HEK293 (cell line): ENCODE data around the gene LYZL1.
A peak's percentile ranks its signal among the peaks of the same experiment; 100 is the strongest.

Experiments used
- CTCF ChIA-PET: fragments of 350-600 bp; formaldehyde crosslinking; extraction: SDS; loops from one replicate; lab custom pipeline; 2021; ENCODE audit warnings: antibody characterized with exemption; lab: Yijun Ruan, JAX
- POLR2A ChIA-PET: fragments of 300-600 bp; formaldehyde crosslinking; extraction: SDS; loops from one replicate; lab custom pipeline; 2020; ENCODE audit warnings: antibody characterized with exemption, inconsistent platforms; lab: Yijun Ruan, JAX
- H3K27ac ChIP-seq: fragments of 200-500 bp; sonication (Bioruptor generic); 2 replicates; pipeline ENCODE4 v1.5.1; 2014; ENCODE audit warnings: low read depth, low read length, control low read depth, inconsistent platforms; ENCODE audit errors: extremely low read depth
- H3K36me3 ChIP-seq, 2 experiments: fragments of 200-500 bp in 1 of 2; sonication (Bioruptor generic) in 1 of 2; 1 replicate in 1 of 2; 2 replicates in 1 of 2; pipeline ENCODE4 v1.5.1; 2014 to 2017; ENCODE audit warnings: inconsistent platforms in 2 of 2, low read length in 2 of 2; ENCODE audit not compliant: control insufficient read depth in 2 of 2, insufficient read depth in 1 of 2
- H3K4me1 ChIP-seq: fragments of 200-500 bp; sonication (Bioruptor generic); 2 replicates; pipeline ENCODE4 v1.5.1; 2014; ENCODE audit warnings: mild to moderate bottlenecking, low read length, inconsistent platforms; ENCODE audit not compliant: control insufficient read depth, insufficient read depth
- H3K4me3 ChIP-seq: 2 replicates; pipeline ENCODE4 v1.5.1; 2011; ENCODE audit warnings: low read depth, mild to moderate bottlenecking, control low read depth, low read length, moderate library complexity
- H3K9me3 ChIP-seq: fragments of 200-500 bp; sonication (Bioruptor generic); 2 replicates; pipeline ENCODE4 v1.5.1; 2014; ENCODE audit warnings: low read depth, low read length, inconsistent platforms; ENCODE audit not compliant: control insufficient read depth, insufficient read depth
- EGR2 ChIP-seq: fragments of 450-650 bp; formaldehyde crosslinking; IDR thresholded peaks from 2 replicates; pipeline ENCODE4 v1.5.1; 2016; ENCODE audit warnings: low read depth, missing biosample characterization, missing genetic modification characterization
- GLIS2 ChIP-seq: fragments of 450-650 bp; formaldehyde crosslinking; IDR thresholded peaks from 2 replicates; pipeline ENCODE4 v1.5.1; 2016; ENCODE audit warnings: missing biosample characterization, missing genetic modification characterization
- OVOL3 ChIP-seq: fragments of 450-650 bp; formaldehyde crosslinking; IDR thresholded peaks from 2 replicates; pipeline ENCODE4 v1.5.1; 2016; ENCODE audit warnings: missing biosample characterization, missing genetic modification characterization
- SCRT1 ChIP-seq: fragments of 450-650 bp; formaldehyde crosslinking; IDR thresholded peaks from 2 replicates; pipeline ENCODE4 v1.5.1; 2016; ENCODE audit warnings: missing biosample characterization, missing genetic modification characterization, borderline replicate concordance
- ZBTB21 ChIP-seq: fragments of 450-650 bp; formaldehyde crosslinking; IDR thresholded peaks from 2 replicates; pipeline ENCODE4 v1.5.1; 2017; ENCODE audit warnings: missing biosample characterization, missing genetic modification characterization
- ZFHX2 ChIP-seq: fragments of 450-650 bp; formaldehyde crosslinking; conservative IDR thresholded peaks from 2 replicates; pipeline ENCODE4 v1.5.1; 2016; ENCODE audit warnings: missing biosample characterization, missing genetic modification characterization
- ZNF37A ChIP-seq: fragments of 450-650 bp; IDR thresholded peaks from 2 replicates; pipeline ENCODE4 v1.5.1; 2018; ENCODE audit warnings: missing biosample characterization, missing genetic modification characterization
- ZNF530 ChIP-seq: fragments of 450-650 bp; formaldehyde crosslinking; IDR thresholded peaks from 2 replicates; pipeline ENCODE4 v1.5.1; 2016; ENCODE audit warnings: low read depth, missing biosample characterization, missing genetic modification characterization
- ZNF548 ChIP-seq: fragments of 450-650 bp; formaldehyde crosslinking; IDR thresholded peaks from 2 replicates; pipeline ENCODE4 v1.5.1; 2016; ENCODE audit warnings: missing biosample characterization, missing genetic modification characterization
- ZNF549 ChIP-seq: fragments of 450-650 bp; IDR thresholded peaks from 2 replicates; pipeline ENCODE4 v1.5.1; 2018; ENCODE audit warnings: missing biosample characterization, missing genetic modification characterization, mild to moderate bottlenecking, inconsistent platforms, moderate library complexity
- ZNF792 ChIP-seq: fragments of 450-650 bp; formaldehyde crosslinking; IDR thresholded peaks from 2 replicates; pipeline ENCODE4 v1.5.1; 2016; ENCODE audit warnings: missing biosample characterization, missing genetic modification characterization
- TF ChIP-seq, protein P1 (sequence below): fragments of 450-650 bp; formaldehyde crosslinking; IDR thresholded peaks from 2 replicates; pipeline ENCODE4 v1.5.1; 2016; ENCODE audit warnings: missing biosample characterization, missing genetic modification characterization
- TF ChIP-seq, protein P2 (sequence below): fragments of 450-650 bp; formaldehyde crosslinking; IDR thresholded peaks from 2 replicates; pipeline ENCODE4 v1.5.1; 2016; ENCODE audit warnings: missing biosample characterization, missing genetic modification characterization
- TF ChIP-seq, protein P3 (sequence below): fragments of 450-650 bp; formaldehyde crosslinking; IDR thresholded peaks from 2 replicates; pipeline ENCODE4 v1.5.1; 2017; ENCODE audit warnings: missing biosample characterization, mild to moderate bottlenecking, missing genetic modification characterization, moderate library complexity
- TF ChIP-seq, protein P4 (sequence below): fragments of 450-650 bp; formaldehyde crosslinking; IDR thresholded peaks from 2 replicates; pipeline ENCODE4 v1.5.1; 2016; ENCODE audit warnings: missing biosample characterization, missing genetic modification characterization, low read depth
- TF ChIP-seq, protein P5 (sequence below): fragments of 450-650 bp; formaldehyde crosslinking; IDR thresholded peaks from 2 replicates; pipeline ENCODE4 v1.5.1; 2016; ENCODE audit warnings: missing biosample characterization, missing genetic modification characterization

Gene LYZL1

DNA sequence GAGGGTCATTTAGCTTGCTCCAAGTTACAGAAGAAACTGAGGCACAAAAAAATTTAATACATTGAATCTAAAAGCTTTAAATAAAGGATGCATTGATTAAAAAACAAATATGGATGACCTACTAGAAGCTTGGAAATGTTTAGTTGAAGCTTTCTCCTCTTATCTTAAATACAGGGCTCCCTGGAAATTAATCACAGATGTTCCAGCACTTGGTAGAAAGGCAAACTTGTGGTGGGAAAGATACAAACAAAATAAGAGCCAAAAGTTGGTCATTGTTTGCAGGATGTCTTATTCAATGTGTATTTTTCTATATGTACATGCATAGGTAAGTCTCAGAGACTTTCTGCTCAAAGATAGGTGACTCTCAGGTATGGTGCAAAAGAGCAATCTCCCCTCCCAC, 40.7 kb upstream of the LYZL1 start (continued):
- TF ChIP-seq ZNF792 (tag by site-specific recombination) (no peak), ZNF37A (tag by site-specific recombination) (no peak), ZNF549 (no peak)
- TF ChIP-seq, protein P1, sequence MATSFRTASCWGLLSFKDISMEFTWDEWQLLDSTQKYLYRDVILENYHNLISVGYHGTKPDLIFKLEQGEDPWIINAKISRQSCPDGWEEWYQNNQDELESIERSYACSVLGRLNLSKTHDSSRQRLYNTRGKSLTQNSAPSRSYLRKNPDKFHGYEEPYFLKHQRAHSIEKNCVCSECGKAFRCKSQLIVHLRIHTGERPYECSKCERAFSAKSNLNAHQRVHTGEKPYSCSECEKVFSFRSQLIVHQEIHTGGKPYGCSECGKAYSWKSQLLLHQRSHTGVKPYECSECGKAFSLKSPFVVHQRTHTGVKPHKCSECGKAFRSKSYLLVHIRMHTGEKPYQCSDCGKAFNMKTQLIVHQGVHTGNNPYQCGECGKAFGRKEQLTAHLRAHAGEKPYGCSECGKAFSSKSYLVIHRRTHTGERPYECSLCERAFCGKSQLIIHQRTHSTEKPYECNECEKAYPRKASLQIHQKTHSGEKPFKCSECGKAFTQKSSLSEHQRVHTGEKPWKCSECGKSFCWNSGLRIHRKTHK (tag by site-specific recombination): no peak

DNA sequence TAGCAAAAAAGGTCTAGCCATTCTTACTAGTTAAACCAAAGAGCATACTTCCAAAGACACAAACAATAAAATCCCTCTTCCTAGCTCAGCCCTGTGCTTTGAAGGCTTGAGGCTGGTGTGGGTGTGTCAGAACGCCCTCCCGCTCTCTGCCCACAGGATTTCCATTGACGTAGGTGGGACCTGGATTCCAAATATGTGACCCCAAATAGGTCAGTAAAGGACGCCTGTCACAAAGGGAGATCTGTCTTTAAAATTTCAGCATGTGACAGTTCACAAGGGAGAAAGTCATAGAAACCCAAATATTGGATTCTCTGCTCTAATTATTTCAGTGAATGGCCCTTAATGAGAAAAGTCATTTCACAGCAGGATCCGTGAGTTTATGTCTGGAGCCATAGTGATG, 39.9 kb upstream of the LYZL1 start:
- Histone ChIP-seq H3K36me3 (no peaks in the 10 kb centered on the region), H3K4me3 (no peak overlapping the region)
- POLR2A ChIA-PET: interaction anchor here (0.6 kb wide), 1 partner anchor 34 kb away, joined by 3 read pairs; no protein-coding TSS in a partner anchor
- TF ChIP-seq ZFHX2 (tag by site-specific recombination): peak; percentile 62
- TF ChIP-seq ZBTB21 (tag by site-specific recombination): no peak
- no peak for TF ChIP-seq ZNF530
- TF ChIP-seq, protein P2, sequence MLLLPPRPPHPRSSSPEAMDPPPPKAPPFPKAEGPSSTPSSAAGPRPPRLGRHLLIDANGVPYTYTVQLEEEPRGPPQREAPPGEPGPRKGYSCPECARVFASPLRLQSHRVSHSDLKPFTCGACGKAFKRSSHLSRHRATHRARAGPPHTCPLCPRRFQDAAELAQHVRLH (tag by site-specific recombination): no peak
- peak; percentile 56; the same call in 1 of the 2 replicates for TF ChIP-seq EGR2 (tag by site-specific recombination)
- TF ChIP-seq, all 188 proteins: peak for 2
- H3K27ac ChIP-seq: no peak overlapping the region
- H3K4me1 ChIP-seq: peaks cover 11% of the 10 kb centered on the region
- H3K9me3 ChIP-seq: no peaks in the 10 kb centered on the region
- CTCF ChIA-PET: interaction anchor here (2.6 to 3.2 kb wide), 2 partner anchors 9 to 55 kb away, joined by 13 read pairs; no protein-coding TSS in a partner anchor

DNA sequence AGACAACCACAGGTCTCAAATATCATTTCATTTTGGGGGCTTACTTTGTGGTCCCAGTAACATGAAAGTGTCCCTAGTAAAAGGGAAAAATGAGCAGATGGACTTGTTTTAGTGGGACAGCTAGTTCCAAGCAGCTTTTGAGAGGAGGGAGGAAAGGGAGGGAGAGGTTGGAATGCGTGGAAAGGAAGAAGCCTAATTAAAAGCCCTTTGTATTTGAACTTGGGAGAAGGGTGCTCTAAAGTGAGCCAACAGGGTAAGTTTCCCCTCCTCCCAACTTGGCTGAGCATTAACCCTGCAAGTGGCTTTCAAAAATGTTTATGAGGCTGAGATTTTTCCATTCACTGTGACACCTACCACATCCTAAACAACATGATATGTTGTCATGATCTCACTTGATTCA, 38.8 kb upstream of the LYZL1 start:
- CTCF ChIA-PET: interaction anchor here (1.4 to 3.2 kb wide), 3 partner anchors 10 to 267 kb away, joined by 3 to 13 read pairs (median 13); no protein-coding TSS in a partner anchor
- POLR2A ChIA-PET: no interaction called here
- TF ChIP-seq, protein P3, sequence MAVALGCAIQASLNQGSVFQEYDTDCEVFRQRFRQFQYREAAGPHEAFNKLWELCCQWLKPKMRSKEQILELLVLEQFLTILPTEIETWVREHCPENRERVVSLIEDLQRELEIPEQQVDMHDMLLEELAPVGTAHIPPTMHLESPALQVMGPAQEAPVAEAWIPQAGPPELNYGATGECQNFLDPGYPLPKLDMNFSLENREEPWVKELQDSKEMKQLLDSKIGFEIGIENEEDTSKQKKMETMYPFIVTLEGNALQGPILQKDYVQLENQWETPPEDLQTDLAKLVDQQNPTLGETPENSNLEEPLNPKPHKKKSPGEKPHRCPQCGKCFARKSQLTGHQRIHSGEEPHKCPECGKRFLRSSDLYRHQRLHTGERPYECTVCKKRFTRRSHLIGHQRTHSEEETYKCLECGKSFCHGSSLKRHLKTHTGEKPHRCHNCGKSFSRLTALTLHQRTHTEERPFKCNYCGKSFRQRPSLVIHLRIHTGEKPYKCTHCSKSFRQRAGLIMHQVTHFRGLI (tag by site-specific recombination): no peak
- TF ChIP-seq ZNF548 (tag by site-specific recombination) (no peak), ZNF37A (tag by site-specific recombination) (no peak), OVOL3 (no peak)
- TF ChIP-seq, protein P4, sequence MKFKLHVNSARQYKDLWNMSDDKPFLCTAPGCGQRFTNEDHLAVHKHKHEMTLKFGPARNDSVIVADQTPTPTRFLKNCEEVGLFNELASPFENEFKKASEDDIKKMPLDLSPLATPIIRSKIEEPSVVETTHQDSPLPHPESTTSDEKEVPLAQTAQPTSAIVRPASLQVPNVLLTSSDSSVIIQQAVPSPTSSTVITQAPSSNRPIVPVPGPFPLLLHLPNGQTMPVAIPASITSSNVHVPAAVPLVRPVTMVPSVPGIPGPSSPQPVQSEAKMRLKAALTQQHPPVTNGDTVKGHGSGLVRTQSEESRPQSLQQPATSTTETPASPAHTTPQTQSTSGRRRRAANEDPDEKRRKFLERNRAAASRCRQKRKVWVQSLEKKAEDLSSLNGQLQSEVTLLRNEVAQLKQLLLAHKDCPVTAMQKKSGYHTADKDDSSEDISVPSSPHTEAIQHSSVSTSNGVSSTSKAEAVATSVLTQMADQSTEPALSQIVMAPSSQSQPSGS: no peak
- TF ChIP-seq, all 188 proteins: peak for 0

DNA sequence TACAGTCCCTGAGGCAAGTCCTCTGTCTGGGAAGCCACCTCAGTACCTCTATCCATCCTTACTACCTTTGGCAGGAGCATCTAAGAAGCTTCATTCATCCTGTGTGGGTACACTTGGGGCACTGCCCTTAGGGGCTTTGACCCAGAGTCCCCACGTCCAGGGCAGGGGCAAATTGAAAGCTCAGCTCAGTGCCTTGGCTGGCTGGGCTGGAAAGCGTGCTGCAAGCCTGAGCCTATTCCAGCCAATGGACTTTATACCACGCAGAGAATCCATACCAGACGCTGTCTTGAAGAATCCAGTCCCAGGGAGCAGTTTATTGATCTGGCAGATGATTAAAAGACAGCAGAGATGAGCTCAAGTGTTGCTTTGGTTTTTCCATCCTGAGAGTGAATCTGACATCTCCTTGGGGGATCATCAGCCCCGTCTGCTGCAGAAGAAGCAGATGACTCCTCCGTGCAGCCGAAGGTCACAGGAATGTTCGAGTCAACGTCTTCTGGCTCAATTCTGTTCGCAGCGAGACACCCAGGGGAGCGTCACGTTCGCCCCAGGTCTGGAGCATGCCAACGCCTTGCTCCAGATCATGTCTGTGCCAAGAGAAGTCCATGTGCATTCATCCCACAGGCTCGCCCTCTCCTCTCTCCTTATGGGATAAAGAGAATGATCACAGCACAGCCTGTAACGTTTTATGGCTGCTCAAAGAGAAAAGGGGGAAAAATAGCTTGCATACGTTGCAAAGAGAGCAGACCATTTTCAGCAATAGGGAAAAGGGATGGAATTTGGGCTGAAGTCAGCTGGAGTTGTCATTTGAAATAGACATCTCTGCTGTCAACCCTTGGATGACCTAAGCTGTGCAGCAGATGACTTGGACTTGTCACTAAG, 35.8 kb upstream of the LYZL1 start:
- Histone ChIP-seq H3K36me3 (no peaks in the 10 kb centered on the region), H3K4me3 (no peak overlapping the region), H3K4me1 (peaks cover 43% of the 10 kb centered on the region), H3K9me3 (no peaks in the 10 kb centered on the region), H3K27ac (no peak overlapping the region)
- CTCF ChIA-PET: interaction anchor here (0.6 to 6.3 kb wide), 7 partner anchors 9 to 52 kb away, joined by 3 to 41 read pairs (median 6); no protein-coding TSS in a partner anchor
- POLR2A ChIA-PET: interaction anchor here (1.0 to 1.3 kb wide), 2 partner anchors 23 to 584 kb away, joined by 4 to 5 read pairs; no protein-coding TSS in a partner anchor
- TF ChIP-seq, protein P5, sequence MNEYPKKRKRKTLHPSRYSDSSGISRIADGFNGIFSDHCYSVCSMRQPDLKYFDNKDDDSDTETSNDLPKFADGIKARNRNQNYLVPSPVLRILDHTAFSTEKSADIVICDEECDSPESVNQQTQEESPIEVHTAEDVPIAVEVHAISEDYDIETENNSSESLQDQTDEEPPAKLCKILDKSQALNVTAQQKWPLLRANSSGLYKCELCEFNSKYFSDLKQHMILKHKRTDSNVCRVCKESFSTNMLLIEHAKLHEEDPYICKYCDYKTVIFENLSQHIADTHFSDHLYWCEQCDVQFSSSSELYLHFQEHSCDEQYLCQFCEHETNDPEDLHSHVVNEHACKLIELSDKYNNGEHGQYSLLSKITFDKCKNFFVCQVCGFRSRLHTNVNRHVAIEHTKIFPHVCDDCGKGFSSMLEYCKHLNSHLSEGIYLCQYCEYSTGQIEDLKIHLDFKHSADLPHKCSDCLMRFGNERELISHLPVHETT: no peak
- no peak for TF ChIP-seq GLIS2 (tag by site-specific recombination)
- TF ChIP-seq SCRT1: peak; percentile 73

More for the DNA sequence above, 38.8 kb upstream of the LYZL1 start:
- Histone ChIP-seq H3K9me3 (no peaks in the 10 kb centered on the region), H3K36me3 (no peaks in the 10 kb centered on the region), H3K27ac (no peak overlapping the region), H3K4me1 (peaks cover 15% of the 10 kb centered on the region), H3K4me3 (no peak overlapping the region)
